KOPT-K1 (cell line): ENCODE data around the gene M1AP.

Experiments used
- H3K27ac ChIP-seq: fragments of 200-600 bp; sonication (generic); 2 replicates; pipeline ENCODE4 v1.5.1; 2016; ENCODE audit warnings: antibody characterized with exemption, mild to moderate bottlenecking, low read depth, low read length; ENCODE audit not compliant: poor library complexity, severe bottlenecking
- H3K36me3 ChIP-seq: fragments of 200-600 bp; sonication (generic); 2 replicates; pipeline ENCODE4 v1.5.1; 2017; ENCODE audit warnings: antibody characterized with exemption, mild to moderate bottlenecking, low read length, moderate library complexity; ENCODE audit not compliant: insufficient read depth
- H3K9me3 ChIP-seq: fragments of 200-600 bp; sonication (generic); 2 replicates; pipeline ENCODE4 v1.5.1; 2017; ENCODE audit warnings: antibody characterized with exemption, low read length, mild to moderate bottlenecking; ENCODE audit not compliant: insufficient read depth, poor library complexity, severe bottlenecking

M1AP gene

DNA sequence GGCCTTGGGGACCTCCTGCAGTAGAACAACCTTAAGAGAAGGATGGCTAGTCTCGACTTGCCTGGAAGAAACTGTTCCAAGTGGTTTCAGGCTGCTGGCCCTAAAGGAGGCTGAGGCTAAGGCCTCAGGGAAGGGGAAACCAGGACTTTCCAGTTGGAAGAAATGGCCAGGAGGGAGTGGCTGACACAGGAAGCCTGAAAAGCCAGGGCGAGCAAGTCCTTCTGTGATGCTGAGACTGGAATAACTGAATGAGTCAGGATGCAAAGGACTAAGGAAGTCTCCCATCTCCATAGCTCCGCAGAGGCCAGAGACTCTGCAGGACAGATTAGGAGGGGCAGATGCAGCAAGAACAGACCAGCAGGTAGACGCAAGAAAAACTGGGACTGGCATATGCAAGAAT lies 111.0 kb downstream of the M1AP start:
- Histone ChIP-seq H3K27ac (no peak overlapping the region), H3K9me3 (no peaks in the 10 kb centered on the region), H3K36me3 (peaks cover 20% of the 10 kb centered on the region)

DNA sequence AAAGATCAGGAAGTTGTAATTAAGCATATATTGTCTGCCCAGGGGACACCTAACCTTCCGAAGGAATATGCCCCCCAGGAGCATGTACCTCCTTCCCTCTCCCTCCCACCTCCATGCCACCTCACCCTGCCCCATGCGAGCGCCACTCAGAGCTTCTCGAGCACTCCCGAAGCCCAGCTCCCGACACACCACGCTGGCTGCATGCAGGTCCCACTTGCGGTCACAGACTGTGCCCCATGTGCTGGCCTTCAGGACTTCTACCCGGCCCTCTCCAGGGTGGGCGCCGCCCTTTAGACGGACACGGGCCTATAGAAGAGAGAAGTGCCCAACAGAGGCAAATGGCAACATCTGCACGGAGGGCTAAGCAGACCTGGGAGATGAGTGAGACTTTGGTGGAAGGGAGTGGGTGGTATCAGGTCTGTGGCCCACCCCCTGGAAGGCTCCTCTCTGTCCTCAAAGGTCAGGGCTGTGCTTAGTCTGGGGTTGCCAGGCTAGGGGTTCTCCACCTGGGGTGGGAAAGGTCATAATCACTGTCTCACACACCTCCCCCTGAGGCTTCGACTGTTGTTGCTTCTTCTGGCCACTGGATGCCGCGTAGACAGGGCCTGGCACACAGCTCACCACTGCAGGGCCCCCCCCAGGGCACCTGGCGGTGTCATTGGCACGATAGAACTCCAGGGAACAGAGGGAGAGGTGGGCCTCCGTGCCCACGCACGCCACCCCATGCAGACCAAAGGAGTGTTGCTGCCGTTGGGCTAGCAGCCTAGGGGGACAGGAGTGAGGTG lies 111.8 kb downstream of the M1AP start:
- Histone ChIP-seq H3K36me3 (peaks cover 27% of the 10 kb centered on the region), H3K27ac (no peak overlapping the region), H3K9me3 (no peaks in the 10 kb centered on the region)

DNA sequence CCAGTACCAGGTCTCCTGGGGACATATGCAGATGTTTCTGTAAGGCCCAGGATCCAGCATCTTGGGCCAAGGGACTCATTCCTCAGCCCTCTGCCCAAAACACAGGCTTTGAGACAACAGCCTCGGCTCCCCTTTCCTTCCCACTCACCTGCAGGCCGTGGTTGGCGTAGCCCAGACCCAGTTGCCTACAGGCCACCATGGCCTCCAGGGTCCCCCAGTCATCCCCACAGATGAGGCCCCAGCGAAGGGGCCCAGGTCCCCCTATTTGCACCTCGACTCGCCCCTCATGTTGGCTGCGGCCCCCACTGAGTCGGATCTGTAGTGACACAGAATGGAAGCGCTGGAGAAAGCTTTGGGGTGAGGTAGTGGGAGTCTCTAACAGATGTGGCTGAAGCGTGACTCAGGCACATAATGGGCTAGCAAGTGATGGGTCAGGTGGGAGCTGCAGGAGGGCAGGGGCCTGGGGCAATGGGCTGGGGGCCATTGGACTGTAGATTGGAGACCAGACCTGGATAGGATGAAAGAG lies 112.6 kb downstream of the M1AP start:
- Histone ChIP-seq H3K27ac (no peak overlapping the region), H3K36me3 (peaks cover 30% of the 10 kb centered on the region), H3K9me3 (no peaks in the 10 kb centered on the region)

DNA sequence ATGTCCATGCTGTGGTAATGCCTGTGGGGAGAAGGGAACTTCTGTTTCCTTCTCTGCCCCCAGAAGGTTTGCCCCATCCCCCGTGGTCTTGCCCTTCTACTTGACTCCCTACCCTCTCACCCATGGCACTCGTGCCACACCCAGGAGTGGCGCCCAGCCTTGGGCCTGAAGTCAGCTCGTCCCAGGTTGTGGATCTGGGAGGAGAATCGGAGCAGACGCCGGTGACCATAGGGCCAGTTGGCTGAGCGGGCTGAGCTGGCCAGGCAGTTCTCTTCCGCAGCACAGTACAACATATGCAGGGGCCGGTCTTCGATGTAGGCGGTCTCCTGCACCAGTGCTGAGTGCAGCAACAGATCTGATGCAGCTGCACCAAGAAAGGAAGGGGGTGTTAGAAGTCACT lies 113.7 kb downstream of the M1AP start:
- no peaks in the 10 kb centered on the region for H3K9me3 ChIP-seq
- no peak overlapping the region for H3K27ac ChIP-seq
- peaks cover 30% of the 10 kb centered on the region for H3K36me3 ChIP-seq

DNA sequence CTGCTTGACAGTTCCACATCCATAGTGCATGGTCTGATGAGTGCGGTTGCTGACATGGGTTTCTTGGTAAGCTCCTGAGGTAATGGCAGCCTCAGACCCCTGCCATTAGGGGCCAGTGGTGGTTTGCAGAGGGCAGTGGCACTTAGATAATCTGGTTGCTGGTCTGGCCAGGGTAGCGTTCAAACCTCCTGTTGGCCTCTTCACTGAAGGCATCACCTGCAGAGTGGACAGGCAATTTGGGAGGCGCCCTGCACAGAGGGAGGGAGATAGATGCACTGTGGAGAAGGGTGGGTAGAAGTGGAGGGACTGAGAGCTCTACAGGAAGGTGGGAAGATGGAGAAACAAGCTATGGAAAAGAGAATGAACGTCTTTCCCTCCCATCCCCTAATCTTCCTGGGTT lies 114.7 kb downstream of the M1AP start:
- H3K27ac ChIP-seq, result no peak overlapping the region
- H3K9me3 ChIP-seq, result no peaks in the 10 kb centered on the region

DNA sequence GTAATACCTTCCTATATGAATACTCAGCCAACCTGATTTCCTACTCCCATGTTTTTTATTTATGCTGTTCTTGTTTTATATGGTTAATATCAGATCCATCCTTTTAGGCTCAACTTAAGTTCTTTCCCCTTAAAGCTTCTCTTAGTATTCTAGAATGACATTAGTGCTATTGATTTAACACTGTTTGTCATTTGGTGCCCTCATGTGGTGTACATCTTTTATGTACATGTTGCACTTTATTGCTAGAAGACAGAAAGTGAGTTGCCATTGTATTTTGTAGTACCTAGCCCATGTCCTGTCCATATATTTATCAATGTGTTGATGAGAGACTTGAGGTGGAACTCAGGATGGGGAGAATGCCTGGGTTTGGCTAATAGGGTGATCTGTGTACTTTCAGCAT lies 115.9 kb downstream of the M1AP start:
- H3K36me3 ChIP-seq, result peaks cover 42% of the 10 kb centered on the region
- no peak overlapping the region for H3K27ac ChIP-seq
- no peaks in the 10 kb centered on the region for H3K9me3 ChIP-seq

More for the DNA sequence above, 114.7 kb downstream of the M1AP start:
- H3K36me3 ChIP-seq, result peaks cover 30% of the 10 kb centered on the region

DNA sequence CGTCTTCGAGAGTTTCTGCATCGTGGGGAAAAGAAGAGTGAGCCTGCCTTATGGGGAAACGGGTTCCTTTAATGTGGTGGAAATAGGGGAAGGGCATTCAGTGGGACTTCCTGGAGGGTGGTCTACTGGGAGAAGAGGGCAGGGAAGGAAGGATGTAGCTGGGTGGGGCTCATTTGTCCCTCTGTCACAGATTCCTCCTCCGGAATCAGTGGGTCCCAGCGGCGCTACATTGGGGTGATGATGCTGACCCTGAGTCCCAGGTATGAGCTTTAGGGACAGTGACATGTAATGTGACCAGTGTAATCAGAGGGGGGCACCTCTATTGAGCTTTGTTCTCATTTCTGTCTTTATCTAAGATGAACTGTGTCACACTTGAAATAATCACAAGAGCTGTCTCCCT lies 116.5 kb downstream of the M1AP start:
- Histone ChIP-seq H3K27ac (peak overlapping the region; percentile 91), H3K36me3 (peaks cover 47% of the 10 kb centered on the region), H3K9me3 (no peaks in the 10 kb centered on the region)

DNA sequence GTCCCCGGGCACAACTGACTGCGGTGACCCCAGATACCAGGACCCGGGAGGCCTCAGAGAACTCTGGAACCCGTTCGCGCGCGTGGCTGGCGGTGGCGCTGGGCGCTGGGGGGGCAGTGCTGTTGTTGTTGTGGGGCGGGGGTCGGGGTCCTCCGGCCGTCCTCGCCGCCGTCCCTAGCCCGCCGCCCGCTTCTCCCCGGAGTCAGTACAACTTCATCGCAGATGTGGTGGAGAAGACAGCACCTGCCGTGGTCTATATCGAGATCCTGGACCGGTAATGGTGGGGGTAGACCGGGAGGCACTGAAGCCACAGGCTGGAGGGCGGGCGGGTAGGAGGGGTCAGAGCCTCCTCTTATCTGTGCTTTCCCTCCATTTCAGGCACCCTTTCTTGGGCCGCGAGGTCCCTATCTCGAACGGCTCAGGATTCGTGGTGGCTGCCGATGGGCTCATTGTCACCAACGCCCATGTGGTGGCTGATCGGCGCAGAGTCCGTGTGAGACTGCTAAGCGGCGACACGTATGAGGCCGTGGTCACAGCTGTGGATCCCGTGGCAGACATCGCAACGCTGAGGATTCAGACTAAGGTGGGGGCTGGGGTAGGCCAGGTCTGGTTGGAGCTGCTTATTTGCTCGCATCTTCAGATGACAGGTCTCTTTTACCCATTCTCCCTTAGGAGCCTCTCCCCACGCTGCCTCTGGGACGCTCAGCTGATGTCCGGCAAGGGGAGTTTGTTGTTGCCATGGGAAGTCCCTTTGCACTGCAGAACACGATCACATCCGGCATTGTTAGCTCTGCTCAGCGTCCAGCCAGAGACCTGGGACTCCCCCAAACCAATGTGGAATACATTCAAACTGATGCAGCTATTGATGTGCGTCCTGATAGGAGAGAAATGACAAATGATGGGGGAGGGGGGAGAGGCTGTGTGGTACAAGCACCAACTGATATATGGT lies 117.6 kb downstream of the M1AP start:
- Histone ChIP-seq H3K36me3 (peaks cover 59% of the 10 kb centered on the region), H3K27ac (peak overlapping the region; percentile 91), H3K9me3 (no peaks in the 10 kb centered on the region)

DNA sequence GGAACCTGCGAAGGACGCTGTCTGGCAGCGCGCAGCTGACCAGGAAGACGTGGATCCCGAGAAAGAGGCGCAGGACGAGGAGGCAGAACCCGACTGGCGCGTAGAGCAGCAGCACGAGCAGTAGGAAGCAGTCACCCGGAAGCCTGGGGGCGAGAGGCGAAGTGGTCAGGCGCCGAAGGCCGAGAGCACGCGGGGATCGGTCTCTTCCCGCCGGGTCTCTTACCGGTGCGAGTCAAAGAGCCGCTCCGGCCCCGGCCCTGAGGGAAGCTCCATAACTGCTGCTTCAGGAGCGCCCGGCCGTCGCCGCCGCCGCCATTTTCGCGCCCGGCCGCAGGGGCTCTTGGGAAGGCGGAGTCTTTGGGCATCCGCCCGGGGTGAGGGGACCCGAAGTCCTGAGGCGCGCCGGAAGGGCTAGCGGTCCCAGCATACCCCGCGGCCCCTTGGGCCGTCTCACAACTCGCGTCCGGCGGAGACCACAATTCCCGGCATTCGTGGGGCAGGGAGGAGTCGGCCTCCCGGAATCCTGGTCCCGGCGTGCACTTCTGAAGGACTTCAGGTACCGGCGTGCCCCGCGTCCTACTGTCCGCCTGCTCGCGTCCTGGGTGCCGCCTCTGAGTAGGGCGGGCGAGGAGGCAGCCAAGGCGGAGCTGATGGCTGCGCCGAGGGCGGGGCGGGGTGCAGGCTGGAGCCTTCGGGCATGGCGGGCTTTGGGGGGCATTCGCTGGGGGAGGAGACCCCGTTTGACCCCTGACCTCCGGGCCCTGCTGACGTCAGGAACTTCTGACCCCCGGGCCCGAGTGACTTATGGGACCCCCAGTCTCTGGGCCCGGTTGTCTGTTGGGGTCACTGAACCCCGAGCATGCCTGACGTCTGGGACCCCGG lies 118.5 kb downstream of the M1AP start, which contains the start of the genes AUP1 and HTRA2:
Gene AUP1 (minus strand): TSS at position 350 of the 882 bp plus-strand sequence. CDS start 77 bp downstream, at position 273.
Gene HTRA2 (plus strand): TSS at position 577 of the 882 bp plus-strand sequence. CDS start 74 bp downstream, at position 651.
- H3K9me3 ChIP-seq, result no peaks in the 10 kb centered on the region
- peaks cover 65% of the 10 kb centered on the region for H3K36me3 ChIP-seq
- H3K27ac ChIP-seq, result peak within 1 kb of the TSS; percentile 91

DNA sequence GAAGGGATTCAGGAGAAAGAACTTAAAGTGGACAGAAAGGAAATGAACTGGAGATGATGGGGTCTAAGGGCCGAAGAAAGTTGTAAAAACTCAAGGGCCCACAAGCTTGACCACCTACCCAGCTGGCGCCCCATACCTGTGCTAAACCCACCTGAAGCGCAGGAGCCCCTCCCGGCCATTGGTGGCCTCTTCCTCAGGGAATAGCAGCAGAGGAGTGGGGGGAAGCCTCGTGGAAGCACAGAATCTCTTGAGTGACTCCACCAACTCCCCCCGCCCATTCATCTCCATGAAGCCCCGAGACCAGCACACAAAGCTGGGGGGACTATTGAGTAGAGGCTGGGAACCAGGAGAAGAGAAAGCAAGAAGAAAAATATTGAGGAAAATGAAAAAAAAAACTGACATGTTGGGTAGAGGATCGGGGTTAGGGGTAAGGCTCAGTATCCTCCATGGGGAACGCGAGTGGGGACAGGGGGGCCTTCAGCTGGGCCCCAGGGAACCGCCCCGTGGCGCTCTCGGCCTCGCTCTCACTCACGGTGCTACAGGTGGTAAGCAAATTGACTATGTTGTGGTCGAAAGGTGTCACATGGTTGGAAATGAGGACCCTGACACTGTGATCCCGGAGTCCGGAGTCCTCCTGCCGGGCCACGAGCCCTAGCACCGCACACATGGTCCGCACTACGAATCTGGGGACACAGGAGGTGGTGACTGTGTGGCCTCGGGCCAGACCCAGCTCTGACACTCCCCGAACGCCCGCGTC lies 119.4 kb downstream of the M1AP start:
- Histone ChIP-seq H3K36me3 (peaks cover 60% of the 10 kb centered on the region), H3K27ac (peak overlapping the region; percentile 91), H3K9me3 (no peaks in the 10 kb centered on the region)

DNA sequence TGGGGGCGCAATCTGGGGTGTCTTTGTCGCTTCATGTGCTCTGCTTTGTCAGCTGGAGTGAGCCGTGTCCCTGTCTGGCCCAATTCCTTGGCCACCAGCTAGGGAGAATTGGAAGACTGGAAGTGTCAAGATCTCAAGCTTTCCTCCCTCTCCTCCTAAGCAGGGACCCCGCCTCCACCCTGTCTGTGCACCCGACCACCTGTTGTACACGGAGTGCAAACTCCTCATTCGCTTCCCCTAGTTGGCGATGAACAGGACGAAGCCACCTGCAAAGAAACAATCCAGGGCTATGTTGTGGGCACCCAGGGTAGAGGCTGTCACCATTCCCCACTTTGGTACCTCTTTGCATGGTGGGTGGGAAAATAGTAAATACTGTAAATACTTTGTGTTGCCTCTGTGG lies 120.4 kb downstream of the M1AP start:
- Histone ChIP-seq H3K27ac (no peak overlapping the region), H3K9me3 (no peaks in the 10 kb centered on the region), H3K36me3 (peaks cover 51% of the 10 kb centered on the region)

DNA sequence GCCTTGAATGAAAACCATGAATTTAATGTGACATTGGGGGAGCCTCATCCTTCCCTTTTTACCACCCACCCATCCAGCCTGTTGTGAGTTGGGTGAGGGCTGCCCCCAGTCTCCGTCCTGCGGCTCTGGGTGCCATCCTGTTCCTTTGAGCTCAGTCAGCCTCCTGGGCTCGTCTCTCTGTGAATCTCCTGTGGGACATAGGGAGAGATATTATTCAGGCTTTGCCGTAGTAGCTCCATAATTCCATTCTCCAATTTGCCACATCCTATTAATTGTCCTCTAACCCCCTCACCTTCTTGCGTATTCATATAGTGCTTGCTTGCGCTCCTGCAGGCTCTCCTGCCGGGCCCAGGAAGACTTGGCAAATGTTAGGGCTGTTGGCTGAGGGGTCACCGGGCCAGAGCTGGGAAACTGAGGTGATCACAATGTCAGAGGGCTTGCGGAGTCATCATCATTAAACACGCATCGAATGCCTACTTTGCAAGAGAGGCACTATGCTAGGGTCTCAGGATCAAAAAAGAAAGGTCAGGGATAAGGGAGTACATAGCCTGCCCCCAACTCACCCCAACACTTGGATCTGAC lies 121.4 kb downstream of the M1AP start:
- H3K27ac ChIP-seq, result no peak overlapping the region
- H3K36me3 ChIP-seq, result peaks cover 41% of the 10 kb centered on the region
- no peaks in the 10 kb centered on the region for H3K9me3 ChIP-seq

DNA sequence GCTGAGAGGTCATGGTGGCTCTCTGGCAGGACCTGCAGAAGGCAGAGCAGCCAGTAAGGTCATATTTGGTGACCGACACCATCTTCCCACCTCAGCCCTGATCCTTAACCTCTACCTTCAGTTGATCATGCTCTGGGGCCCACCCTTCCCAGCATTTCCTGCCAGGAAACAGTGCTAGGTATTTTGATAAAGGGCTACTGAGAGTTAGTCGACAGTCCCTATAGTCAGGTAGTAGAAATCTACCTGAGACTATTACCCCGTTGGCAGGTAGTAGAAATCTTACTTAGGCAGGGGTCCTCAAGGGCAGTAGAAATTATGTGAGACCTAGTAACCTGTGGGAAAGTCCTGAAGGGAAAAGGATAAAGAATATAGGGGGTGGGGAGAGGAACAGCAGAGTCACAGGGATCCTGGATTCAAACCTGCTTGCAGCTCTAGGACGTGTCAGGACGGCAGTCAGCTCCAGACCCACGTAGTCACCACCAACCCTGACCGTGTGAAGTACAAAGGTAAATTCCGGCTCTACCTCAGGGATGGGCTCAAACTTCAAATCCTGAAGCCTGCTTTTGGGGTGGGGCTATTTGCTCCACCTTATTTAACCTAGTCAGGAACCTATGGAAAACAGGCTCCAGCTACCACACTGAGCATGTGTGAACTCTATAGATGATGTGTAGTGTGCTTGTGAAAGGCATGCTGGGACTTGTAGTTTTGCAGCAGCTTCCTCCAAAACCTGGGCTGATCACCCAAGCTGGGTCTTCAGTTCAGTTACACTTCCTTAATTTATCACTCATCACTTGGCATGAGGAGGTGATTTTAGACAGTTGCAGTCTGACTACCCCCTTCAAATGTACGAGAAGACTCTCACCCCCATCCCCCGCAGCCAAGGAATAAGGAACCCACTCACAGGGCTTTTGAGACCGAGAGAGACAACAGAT lies 122.1 kb downstream of the M1AP start, which contains the start of gene DQX1:
Gene DQX1 (minus strand): TSS at position 515 of the 932 bp plus-strand sequence. CDS start 502 bp downstream, at position 13.
- no peaks in the 10 kb centered on the region for H3K9me3 ChIP-seq
- H3K36me3 ChIP-seq, result peaks cover 34% of the 10 kb centered on the region
- H3K27ac ChIP-seq, result no peak within 1 kb of the TSS
